Osteoblast (primary cell): ENCODE measurements around the gene U2AF2. TPM values are rescaled to one million over a fixed set of nuclear protein-coding genes. Genes with fewer than 3 reads are reported as not detected.

Experiments
- DNase-seq: peaks from one replicate; pipeline ENCODE4 v3.0.0; 2011; ENCODE audit warnings: low spot score, mixed read lengths; ENCODE audit not compliant: insufficient read length; ENCODE audit errors: missing footprints
- H2AFZ ChIP-seq: 2 replicates; pipeline ENCODE4 v1.6.0; 2011; ENCODE audit warnings: mild to moderate bottlenecking, low read length
- H3K27ac ChIP-seq: 2 replicates; pipeline ENCODE4 v1.5.1; 2011; ENCODE audit warnings: mild to moderate bottlenecking, low read depth, low read length, moderate library complexity
- H3K27me3 ChIP-seq: 2 replicates; pipeline ENCODE4 v1.6.0; 2012; ENCODE audit warnings: mild to moderate bottlenecking, control low read depth, inconsistent platforms, low read length, moderate library complexity; ENCODE audit not compliant: insufficient read depth
- H3K36me3 ChIP-seq: 2 replicates; pipeline ENCODE4 v1.5.1; 2011; ENCODE audit warnings: mild to moderate bottlenecking, low read length, control low read depth, moderate library complexity; ENCODE audit not compliant: insufficient read depth
- H3K4me1 ChIP-seq: 2 replicates; pipeline ENCODE4 v1.5.1; 2011; ENCODE audit warnings: mild to moderate bottlenecking, low read length, control low read depth, moderate library complexity; ENCODE audit not compliant: insufficient read depth
- H3K4me2 ChIP-seq: 2 replicates; pipeline ENCODE4 v1.6.0; 2011; ENCODE audit warnings: mild to moderate bottlenecking, low read length; ENCODE audit not compliant: insufficient read depth
- H3K4me3 ChIP-seq: fragments of 200-600 bp; sonication (generic); 3 replicates; pipeline ENCODE4 v1.5.1; 2012; ENCODE audit warnings: mild to moderate bottlenecking, low read length, inconsistent platforms; ENCODE audit not compliant: insufficient read depth
- H3K79me2 ChIP-seq: 2 replicates; pipeline ENCODE4 v1.6.0; 2012; ENCODE audit warnings: mild to moderate bottlenecking, low read length, control low read depth, inconsistent platforms; ENCODE audit not compliant: insufficient read depth
- H3K9me3 ChIP-seq: 2 replicates; pipeline ENCODE4 v1.5.1; 2011; ENCODE audit warnings: low read depth, low read length, control low read depth
- H4K20me1 ChIP-seq: 2 replicates; pipeline ENCODE4 v1.6.0; 2012; ENCODE audit warnings: mild to moderate bottlenecking, low read length, control low read depth; ENCODE audit not compliant: insufficient read depth
- total RNA-seq: library from RNA; depleted of rRNA; stranded (reverse); fragments of >200 nt; gene quantifications from 2 replicates; pipeline ENCODE4 v1.2.3, GENCODE V29; 2012
- TF ChIP-seq, protein P1 (sequence below): IDR thresholded peaks from 2 replicates; pipeline ENCODE4 v1.5.1; 2011; ENCODE audit warnings: mild to moderate bottlenecking, low read depth, low read length, moderate library complexity; ENCODE audit errors: extremely low read depth

Gene U2AF2
- total RNA-seq, 1 donor, result 70.2 TPM

DNA sequence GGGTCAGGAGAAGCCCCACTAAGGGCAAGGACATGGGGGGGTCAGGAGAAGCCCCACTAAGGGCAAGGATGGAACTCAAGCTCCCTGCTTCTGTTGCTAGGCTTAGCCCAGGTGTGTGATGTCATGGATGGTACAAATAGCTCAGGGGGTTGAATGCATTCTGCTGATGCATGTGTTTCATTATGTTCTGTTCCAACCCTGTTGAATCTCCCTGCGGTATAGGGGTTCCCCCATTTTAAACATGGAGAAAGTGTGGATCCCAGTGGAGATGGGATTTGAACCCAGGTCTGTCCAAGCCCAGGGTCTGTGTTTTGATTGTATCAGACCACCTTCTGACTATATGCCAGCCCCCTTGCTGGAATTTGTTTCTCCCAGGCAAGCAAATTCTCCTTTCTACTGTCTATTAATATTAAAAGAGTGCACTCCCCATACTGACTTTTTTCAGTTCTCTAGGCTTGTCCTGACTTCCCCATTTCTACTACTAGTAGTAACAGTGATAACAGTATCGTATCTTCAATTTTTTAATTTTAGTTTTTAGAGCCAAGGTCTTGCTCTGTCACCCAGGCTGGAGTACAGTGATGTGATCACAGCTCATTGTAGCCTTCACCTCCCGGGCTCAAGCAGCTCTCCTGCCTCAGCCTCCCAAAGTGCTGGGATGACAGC lies 42.7 kb upstream of the U2AF2 start:
- Histone ChIP-seq H3K27me3 (no peaks in the 10 kb centered on the region), H3K27ac (no peak overlapping the region), H2AFZ (no peak overlapping the region), H4K20me1 (peaks cover 26% of the 10 kb centered on the region), H3K9me3 (peaks cover 6% of the 10 kb centered on the region), H3K36me3 (peaks cover 15% of the 10 kb centered on the region), H3K4me3 (no peak overlapping the region), H3K79me2 (peaks cover 52% of the 10 kb centered on the region), H3K4me1 (no peaks in the 10 kb centered on the region), H3K4me2 (no peak overlapping the region)
- DNase-seq, result peak; percentile 29
- TF ChIP-seq, protein P1, sequence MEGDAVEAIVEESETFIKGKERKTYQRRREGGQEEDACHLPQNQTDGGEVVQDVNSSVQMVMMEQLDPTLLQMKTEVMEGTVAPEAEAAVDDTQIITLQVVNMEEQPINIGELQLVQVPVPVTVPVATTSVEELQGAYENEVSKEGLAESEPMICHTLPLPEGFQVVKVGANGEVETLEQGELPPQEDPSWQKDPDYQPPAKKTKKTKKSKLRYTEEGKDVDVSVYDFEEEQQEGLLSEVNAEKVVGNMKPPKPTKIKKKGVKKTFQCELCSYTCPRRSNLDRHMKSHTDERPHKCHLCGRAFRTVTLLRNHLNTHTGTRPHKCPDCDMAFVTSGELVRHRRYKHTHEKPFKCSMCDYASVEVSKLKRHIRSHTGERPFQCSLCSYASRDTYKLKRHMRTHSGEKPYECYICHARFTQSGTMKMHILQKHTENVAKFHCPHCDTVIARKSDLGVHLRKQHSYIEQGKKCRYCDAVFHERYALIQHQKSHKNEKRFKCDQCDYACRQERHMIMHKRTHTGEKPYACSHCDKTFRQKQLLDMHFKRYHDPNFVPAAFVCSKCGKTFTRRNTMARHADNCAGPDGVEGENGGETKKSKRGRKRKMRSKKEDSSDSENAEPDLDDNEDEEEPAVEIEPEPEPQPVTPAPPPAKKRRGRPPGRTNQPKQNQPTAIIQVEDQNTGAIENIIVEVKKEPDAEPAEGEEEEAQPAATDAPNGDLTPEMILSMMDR, result no peak

DNA sequence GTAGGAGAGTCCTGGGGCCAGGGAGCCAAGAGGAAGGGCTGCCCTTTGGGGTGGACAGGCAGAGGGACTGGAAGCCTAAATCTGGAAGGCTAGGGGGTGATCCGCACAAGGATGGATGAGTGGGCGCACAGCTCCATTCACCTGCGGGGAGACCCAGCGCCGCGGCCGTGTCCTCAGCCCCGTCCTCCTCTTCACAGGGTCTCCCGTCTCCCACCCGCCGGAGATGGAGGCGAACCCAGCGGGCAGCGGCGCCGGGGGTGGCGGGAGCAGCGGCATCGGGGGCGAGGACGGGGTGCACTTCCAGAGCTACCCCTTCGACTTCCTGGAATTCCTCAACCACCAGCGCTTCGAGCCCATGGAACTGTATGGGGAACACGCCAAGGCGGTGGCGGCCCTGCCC lies 41.4 kb upstream of the U2AF2 start:
- Histone ChIP-seq H3K4me1 (no peaks in the 10 kb centered on the region), H2AFZ (no peak overlapping the region), H3K4me2 (no peak overlapping the region), H4K20me1 (peaks cover 21% of the 10 kb centered on the region), H3K9me3 (peaks cover 6% of the 10 kb centered on the region), H3K79me2 (peaks cover 41% of the 10 kb centered on the region), H3K36me3 (peaks cover 23% of the 10 kb centered on the region), H3K4me3 (no peak overlapping the region), H3K27me3 (no peaks in the 10 kb centered on the region), H3K27ac (no peak overlapping the region)
- peak; percentile 76 for DNase-seq
- TF ChIP-seq, protein P1, result no peak

DNA sequence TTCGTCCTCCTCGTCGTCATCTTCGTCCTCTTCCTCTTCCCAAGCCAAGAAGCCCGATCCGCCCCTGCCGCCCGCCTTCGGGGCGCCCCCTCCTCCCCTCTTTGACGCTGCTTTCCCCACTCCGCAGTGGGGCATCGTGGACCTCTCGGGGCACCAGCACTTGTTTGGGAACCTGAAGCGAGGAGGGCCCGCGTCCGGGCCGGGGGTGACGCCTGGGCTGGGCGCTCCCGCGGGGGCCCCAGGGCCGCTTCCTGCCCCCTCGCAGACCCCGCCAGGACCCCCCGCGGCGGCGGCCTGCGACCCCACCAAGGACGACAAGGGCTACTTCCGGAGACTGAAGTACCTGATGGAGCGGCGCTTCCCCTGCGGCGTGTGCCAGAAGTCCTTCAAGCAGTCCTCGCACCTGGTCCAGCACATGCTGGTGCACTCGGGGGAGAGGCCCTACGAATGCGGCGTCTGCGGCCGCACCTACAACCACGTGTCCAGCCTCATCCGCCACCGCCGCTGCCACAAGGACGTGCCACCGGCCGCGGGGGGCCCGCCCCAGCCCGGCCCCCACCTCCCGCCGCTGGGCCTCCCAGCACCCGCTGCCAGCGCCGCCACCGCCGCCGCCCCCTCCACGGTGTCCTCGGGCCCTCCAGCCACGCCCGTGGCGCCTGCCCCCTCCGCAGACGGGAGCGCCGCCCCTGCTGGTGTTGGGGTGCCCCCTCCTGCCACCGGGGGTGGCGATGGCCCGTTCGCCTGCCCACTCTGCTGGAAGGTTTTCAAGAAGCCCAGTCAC lies 40.7 kb upstream of the U2AF2 start:
- Histone ChIP-seq H3K4me1 (no peaks in the 10 kb centered on the region), H3K4me2 (no peak overlapping the region), H3K79me2 (peaks cover 34% of the 10 kb centered on the region), H3K9me3 (peaks cover 6% of the 10 kb centered on the region), H2AFZ (no peak overlapping the region), H3K27ac (no peak overlapping the region), H3K4me3 (no peak overlapping the region), H3K36me3 (peaks cover 19% of the 10 kb centered on the region), H4K20me1 (peaks cover 20% of the 10 kb centered on the region), H3K27me3 (no peaks in the 10 kb centered on the region)
- DNase-seq, result peak; percentile 52
- TF ChIP-seq, protein P1, result no peak
